Epidermal melanocyte (primary cell): ENCODE measurements around the gene SYT7.

Experiments used
- DNase-seq: peaks from one replicate; pipeline ENCODE4 v3.0.0; 2011; ENCODE audit warnings: low spot score; ENCODE audit not compliant: insufficient read length

Gene SYT7

DNA sequence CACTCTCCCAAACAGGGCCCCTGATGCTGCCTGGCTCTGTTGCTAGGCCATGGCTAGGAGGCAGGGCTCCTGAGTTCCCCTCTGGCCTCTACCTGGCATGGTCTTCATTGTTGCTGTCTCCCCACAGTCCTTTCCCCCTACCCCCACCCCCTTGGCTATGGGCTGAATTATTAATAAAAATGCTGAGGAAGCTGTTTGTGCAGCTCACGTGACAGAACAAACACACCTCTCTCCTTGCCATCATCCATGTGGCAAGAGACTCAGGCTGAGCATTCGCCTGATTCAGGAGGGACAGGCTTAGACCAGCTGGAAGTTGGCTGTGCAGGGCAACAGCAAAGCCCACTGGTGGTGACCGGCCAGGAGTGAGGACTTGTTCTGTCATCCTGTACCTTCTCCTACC, 4.2 kb upstream of the SYT7 start:
- DNase-seq = no peak

- DNase-seq = no peak
These were observed 1.1 kb upstream of the SYT7 start for GRCh38 chr11:61581931-61582330.

GRCh38 chr11:61580271-61580888, 496 bp downstream of the SYT7 start:
- no peak for DNase-seq

- no peak for DNase-seq
These were observed 1.1 kb downstream of the SYT7 start for GRCh38 chr11:61579676-61580270.

DNA sequence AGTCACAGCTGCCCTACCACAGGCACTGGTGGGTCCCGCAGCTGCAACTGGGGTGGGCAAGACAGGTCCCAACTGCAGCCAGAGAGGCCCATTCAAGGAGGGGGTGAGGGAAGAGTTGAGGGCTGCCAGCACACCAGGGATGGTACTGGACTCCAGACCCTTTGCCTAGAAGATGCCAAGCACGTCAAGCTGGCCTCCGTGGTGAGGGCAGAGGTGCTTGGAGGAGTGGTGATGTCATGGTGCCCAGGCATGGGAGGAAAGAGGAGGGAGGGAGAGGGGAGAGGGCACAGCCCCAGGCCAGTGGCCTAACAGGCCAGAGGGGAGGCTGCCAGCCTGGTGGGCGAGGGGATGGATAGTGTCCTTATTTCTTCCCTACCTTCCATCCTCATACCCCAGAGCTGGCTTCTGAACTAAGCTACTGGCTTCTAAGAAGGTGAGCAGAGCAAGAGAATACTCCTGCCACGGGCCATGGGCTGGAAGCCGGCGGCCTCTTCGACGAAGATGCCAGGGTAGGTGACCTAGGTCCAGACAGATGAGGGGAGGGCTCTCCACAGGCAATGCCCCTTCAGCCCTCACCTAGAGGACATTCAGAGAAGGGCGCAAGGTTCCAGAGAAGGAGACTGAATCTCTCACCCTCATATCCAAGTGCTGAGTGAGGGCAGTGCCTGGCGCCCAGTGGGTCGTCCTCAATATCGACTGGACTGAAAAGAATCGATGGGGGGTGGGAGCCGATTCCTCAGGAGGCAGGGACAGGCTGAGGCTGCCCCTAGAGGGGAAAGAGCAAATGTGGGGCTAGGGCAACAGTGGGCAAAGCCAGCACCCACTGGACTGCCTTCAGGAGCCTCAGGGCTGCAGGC, 1.8 kb downstream of the SYT7 start:
- no peak for DNase-seq

DNA sequence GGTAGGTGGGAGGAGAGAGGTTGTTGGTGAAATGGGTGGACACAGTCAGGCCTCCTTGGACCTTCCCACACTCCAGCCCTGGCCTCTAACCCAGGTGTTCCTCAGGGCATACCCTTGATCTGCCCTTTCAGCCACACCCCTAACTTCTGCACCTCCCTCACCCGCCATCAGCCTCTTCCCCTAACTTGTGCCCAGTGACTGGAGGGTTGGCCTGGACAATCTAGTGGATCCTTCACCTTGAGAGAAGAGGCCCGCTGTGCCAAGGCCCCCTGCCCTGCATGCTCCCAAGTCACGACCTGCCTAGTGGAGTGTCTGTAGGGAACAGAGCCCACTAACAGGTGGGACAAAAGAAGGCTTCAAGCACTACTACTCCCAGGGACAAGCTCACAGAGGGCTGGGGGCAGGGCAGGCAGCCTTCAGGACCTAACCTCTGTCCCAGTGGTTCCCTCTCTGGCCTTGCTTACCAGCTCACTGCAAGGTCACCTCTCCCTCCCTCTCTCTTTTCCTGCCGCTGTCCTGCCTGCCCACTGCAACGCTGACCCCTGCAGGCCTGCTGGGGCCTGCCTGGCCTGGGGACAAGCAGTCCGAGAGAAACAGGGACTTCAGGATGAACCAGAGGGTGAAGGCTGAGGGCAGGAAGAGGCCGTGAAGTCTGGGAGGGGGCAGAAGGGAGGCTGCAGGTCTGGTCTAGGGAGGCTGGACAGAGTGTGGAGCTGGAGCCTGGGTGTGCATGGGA, 3.3 kb downstream of the SYT7 start:
- DNase-seq = no peak

DNA sequence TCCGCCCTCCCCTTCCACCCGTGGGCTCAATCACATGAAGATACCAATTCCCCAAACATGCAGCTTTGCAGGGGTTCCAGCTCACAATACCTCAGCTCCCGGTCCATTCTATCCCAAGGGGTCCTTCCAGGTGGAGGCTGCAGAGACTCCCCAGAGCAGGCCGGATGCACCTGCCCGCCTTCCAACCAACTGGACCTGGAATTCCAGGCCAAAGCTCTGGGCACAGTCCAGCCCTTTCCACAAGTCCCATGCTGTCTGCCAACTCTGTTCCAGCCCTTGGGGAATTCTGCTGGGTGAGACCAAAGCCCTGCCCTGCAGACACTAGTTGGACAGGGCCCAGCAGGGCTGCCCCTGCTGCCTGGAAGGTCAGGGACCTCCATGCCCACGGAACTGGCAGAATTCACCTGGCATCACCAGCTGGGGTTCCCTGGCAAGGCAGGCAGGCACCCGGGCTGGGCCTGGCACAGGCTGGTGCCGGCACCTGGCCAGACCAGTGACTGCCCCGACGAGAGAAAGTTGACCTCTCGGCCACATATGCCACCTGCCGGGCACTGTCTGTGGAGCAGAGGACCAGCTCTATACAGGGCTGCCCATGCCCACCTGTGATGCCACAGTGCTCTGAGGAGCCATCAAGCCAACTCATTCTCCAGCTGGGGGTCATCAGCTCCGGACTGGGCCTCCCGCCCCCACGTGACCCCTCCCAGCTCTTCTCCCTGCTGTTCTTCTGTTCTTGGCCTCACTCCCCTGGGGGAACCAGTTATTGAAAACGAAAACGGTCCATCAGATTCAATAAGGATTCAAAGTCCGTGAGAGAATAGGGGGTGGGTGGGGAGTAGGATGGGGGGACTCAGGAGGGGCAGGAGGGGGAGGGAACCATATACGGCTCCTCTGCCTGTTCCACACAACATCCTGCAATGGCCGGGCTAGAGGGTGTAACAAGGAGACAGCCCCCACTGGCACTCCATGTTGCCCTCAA, 4.7 kb downstream of the SYT7 start:
- no peak for DNase-seq

DNA sequence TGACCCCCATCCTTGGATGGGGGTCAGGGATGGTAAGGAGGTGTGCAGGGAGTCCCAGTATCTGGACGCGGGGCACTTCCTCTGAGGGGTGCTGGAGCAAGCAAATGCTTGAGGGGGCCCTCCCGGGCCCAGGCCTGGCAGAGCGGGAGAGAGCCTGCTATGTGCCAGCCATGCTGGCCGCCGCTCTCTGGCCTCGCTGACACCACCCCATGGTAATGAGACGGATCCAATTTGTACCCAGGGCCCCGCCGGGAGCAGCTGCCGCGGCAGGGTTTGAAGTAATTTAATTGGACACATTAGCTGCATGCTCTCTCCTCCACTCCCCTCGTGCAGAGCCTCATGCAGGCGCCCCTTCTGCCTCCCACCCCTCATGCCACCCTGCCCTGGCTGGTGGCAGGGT, 6.3 kb downstream of the SYT7 start:
- DNase-seq = no peak

GRCh38 chr11:61572913-61573312, 8.0 kb downstream of the SYT7 start:
- DNase-seq = no peak

DNA sequence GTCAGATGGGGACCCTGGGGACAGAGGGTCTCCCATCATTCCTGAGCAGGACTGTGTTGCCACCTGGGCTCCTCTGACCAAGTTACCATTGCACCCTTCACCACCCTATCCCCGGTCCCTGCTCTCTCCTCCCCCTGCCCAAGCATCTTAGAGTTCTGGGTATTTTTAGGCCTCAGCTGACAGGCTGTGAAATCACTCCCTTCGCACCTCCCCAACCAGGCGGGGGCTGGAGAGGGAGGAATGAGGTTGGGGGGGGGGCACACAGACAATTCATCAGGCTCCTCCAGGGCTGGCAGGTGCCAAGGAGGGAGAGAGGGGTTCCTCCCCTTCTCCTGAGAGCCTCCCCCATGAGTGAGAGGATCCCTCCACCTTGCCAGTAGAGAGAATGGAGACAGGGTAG, 9.0 kb downstream of the SYT7 start:
- no peak for DNase-seq

- no peak for DNase-seq
These were observed 9.5 kb downstream of the SYT7 start for GRCh38 chr11:61571337-61571736.

GRCh38 chr11:61569701-61570100, 11.2 kb downstream of the SYT7 start:
- DNase-seq = no peak

GRCh38 chr11:61569018-61569417, 11.9 kb downstream of the SYT7 start:
- DNase-seq = no peak

DNA sequence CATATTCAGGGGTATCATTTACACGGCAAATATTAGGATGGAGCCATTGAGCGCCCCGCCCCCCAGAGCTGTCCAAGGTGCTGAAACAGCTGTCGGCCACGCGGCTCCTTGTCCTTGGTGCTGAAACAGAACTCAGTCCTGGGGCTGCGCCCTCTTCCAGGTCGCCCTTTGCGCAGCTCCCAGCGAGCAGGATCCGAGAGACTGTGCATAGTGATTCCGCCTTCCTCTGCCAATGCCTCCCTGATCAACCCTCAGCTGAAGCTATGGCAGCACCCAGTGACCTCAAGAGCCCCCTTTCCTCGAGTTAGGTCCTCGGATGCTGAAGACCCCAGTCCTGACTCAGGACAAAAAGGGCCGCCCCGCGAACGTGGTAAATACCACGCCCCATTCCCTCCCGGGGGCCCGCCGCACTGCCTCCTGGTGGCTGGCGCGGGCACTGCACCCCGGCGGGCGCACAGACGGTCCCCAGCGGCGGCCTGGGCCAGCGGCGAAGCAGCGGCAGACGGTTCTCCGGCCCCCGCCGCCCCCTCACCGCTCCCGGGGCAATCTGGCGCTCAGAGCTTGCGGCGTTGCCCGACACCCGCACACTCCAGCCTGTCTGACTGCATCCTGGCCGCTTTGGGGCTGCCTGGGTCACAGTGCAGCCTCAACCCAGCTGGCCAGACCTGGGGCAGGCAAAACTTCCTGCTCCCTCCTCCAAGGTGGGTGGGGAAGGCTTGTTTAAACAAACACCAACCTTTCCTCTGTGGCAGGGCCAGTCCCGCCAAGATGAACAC, 13.4 kb downstream of the SYT7 start:
- peak; percentile 79 for DNase-seq

GRCh38 chr11:61564936-61565696, 15.8 kb downstream of the SYT7 start:
- DNase-seq = no peak

DNA sequence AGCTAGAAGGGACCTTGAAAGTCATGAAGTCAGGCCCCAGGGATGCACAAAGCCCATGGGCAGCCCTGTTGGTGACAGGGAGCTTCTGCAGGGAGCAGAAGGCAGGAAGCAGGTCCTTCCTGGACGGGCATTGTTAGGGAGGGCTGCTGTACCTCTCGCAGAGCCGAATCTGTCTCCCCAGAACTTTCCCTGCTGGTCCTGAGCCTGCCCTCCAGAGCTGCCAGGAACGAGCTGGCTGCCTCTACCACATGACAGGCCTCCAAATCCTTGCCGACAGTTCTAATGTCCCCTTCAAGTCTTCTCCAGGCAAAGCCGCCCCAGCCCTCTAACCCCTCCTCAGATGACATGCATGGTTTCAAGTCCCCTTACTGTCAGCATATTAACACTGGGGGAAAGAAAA, 20.1 kb downstream of the SYT7 start:
- DNase-seq = no peak

- DNase-seq = no peak
These were observed 24.3 kb downstream of the SYT7 start for GRCh38 chr11:61556621-61557020.

GRCh38 chr11:61555978-61556377, 24.9 kb downstream of the SYT7 start:
- DNase-seq = no peak
